Measurements from ENCODE around the gene ERFL.

DNA sequence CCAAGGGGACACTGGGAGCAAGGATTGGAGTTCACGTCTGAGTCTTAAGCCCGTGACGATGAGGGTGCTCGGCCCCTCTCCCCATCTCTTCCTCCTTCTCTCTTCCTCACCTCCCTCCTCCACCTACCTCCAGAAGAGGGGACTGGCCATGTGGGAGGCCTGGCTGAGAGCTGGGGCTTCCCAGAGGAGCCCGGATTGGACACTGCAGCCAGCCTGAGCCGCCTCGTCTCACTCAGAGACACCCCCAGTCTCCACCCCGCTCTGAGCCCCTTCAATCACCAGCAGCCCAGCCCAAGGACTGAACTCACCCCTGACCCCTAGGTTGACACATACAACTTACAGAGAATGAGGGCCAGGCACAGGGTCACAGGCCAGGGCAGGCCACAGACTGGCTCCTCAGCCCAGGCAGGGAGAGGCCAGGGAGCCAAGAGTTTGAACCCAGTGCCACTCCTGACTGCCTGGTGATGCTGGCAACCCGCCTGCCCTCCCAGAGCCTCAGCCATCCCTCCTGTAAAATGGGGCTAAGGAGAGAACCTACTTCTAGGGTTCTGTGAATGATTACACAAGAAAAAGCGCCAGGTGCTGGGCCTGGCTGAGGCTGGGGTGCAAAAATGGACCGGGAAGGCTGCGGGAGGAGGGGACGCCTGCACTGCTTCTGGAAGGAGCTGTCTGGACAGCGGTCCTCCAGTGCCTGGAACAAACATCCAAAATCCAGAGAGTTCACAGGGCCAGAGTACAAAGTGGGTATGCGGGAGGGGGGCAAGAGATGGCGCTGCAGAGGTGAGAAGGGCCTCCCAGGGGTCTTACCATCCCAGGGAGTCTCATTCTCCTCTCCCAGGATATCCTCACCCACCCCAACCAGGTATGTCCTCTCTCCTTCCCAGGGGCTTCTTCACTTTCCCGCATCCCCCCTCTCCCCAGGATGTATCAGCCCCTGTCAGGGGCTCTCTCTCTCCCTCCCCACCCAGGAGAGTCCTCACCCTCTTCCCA, 50.0 kb downstream of the ERFL start:
- TF ChIP-seq EZH2 (IDR thresholded peaks at IDR 0.05; ENCODE audit: low read depth, low read length, severe bottlenecking) (no peak), POLR2A (IDR thresholded peaks at IDR 0.05; ENCODE audit: control extremely low read depth in 1 of 2, low read depth in 2 of 2, low read length in 2 of 2) (no peak), CREB1 (IDR thresholded peaks at IDR 0.05) (no peak), CTCF (IDR thresholded peaks at IDR 0.05; ENCODE audit: control extremely low read depth in 1 of 3, insufficient read depth in 1 of 3, low read depth in 1 of 3, low read length in 3 of 3) (no peak), SP4 (IDR thresholded peaks at IDR 0.05; ENCODE audit: low read length) (no peak), POLR2AphosphoS5 (IDR thresholded peaks at IDR 0.05; ENCODE audit: low read depth, low read length) (no peak), SUZ12 (IDR thresholded peaks at IDR 0.05; ENCODE audit: low read length) (no peak), ATF2 (IDR thresholded peaks at IDR 0.05; ENCODE audit: low read length) (no peak), ATF3 (IDR thresholded peaks at IDR 0.05; ENCODE audit: insufficient read depth, low read depth, low read length) (no peak), JUN (IDR thresholded peaks at IDR 0.05; ENCODE audit: low read depth, low read length) (no peak)

All from H1 (cell line).